K562 (cell line): ENCODE results near the gene POLN. TPM values are rescaled to one million over a fixed set of nuclear protein-coding genes. Genes with fewer than 3 reads are reported as not detected.

Source experiments
- ATAC-seq: fragments of 200-7000 bp; cut with Tn5 transposase; 3 replicates; pipeline ENCODE4 v1.9.1; 2020; ENCODE audit warnings: moderate library complexity
- BruUV-seq: library from RNA; stranded (reverse); fragments of 400-500 nt; replicated peaks from 2 replicates; lab custom pipeline; 2021; lab: Mats Ljungman, UMichigan
- CTCF ChIA-PET: fragments of 300-600 bp; formaldehyde crosslinking; extraction: SDS; loops from one replicate; lab custom pipeline; 2021; ENCODE audit warnings: low intra/inter-chr PET ratio; lab: Yijun Ruan, JAX
- POLR2A ChIA-PET: fragments of 300-600, 350-650 bp; sonication (Branson Sonifier 250); formaldehyde crosslinking; extraction: SDS; loops from one replicate; lab custom pipeline; 2021; ENCODE audit warnings: antibody characterized with exemption, inconsistent platforms; lab: Yijun Ruan, JAX
- DNase-seq, 4 experiments: peaks; one replicate each; pipeline versions ENCODE4 v3.0.0 to v3.0.0-alpha.2; 2011 to 2018; ENCODE audit warnings: low spot score in 3 of 4, mixed read lengths in 3 of 4; ENCODE audit errors: extremely low read depth in 1 of 4
- FAIRE-seq: peaks from 2 replicates; lab custom pipeline; 2011; peaks lifted over from hg19 to GRCh38; lab: Jason Lieb, UNC
- H2AFZ ChIP-seq: 2 replicates; pipeline ENCODE4 v1.6.0; 2011; ENCODE audit warnings: low read depth, low read length, control low read depth, inconsistent platforms
- H3K27ac ChIP-seq: fragments of 200-600 bp; 3 replicates; pipeline ENCODE4 v1.8.0; 2011; ENCODE audit warnings: low read depth, mild to moderate bottlenecking, control low read depth, inconsistent platforms, low read length, moderate library complexity, mixed read lengths; ENCODE audit errors: extremely low read depth
- H3K27me3 ChIP-seq, 2 experiments: fragments of 300-600 bp in 1 of 2; 2 replicates in 1 of 2; 3 replicates in 1 of 2; pipeline versions ENCODE4 v1.6.0 to v1.8.0; 2011; ENCODE audit warnings: inconsistent platforms in 2 of 2, low read length in 2 of 2, mild to moderate bottlenecking in 1 of 2, mixed read lengths in 1 of 2, moderate library complexity in 1 of 2; ENCODE audit not compliant: control insufficient read depth in 2 of 2, insufficient read depth in 2 of 2
- H3K36me3 ChIP-seq: fragments of 300-600 bp; 3 replicates; pipeline ENCODE4 v1.8.0; 2011; ENCODE audit warnings: mild to moderate bottlenecking, low read length, inconsistent platforms; ENCODE audit not compliant: control insufficient read depth, insufficient read depth
- H3K4me1 ChIP-seq, 2 experiments: fragments of 200-600 bp in 1 of 2; replicated peaks in 1 of 2; 2 replicates in 1 of 2; 3 replicates in 1 of 2; pipeline versions ENCODE4 v1.5.1 to v1.8.0; 2011; ENCODE audit warnings: inconsistent platforms in 2 of 2, low read length in 2 of 2, mild to moderate bottlenecking in 1 of 2, mixed read lengths in 1 of 2, moderate library complexity in 1 of 2; ENCODE audit not compliant: control insufficient read depth in 2 of 2, insufficient read depth in 2 of 2
- H3K4me2 ChIP-seq: 2 replicates; pipeline ENCODE4 v1.6.1; 2011; ENCODE audit warnings: low read length, control low read depth, inconsistent platforms, mixed read lengths; ENCODE audit not compliant: insufficient read depth
- H3K4me3 ChIP-seq: fragments of 200-600 bp; sonication (generic), shearing (Covaris generic); 2 replicates; pipeline ENCODE4 v1.5.1; 2016; ENCODE audit warnings: control low read depth, inconsistent platforms
- H3K79me2 ChIP-seq: fragments of 200-600 bp; 3 replicates; pipeline ENCODE4 v1.8.0; 2011; ENCODE audit warnings: low read length, inconsistent platforms; ENCODE audit not compliant: control insufficient read depth, insufficient read depth
- H3K9ac ChIP-seq, 2 experiments: 2 replicates each; pipeline versions ENCODE4 v1.6.0 to v1.6.1; 2011; ENCODE audit warnings: low read depth in 2 of 2, low read length in 2 of 2, control low read depth in 1 of 2, inconsistent platforms in 1 of 2, mild to moderate bottlenecking in 1 of 2, mixed read lengths in 1 of 2; ENCODE audit not compliant: insufficient read depth in 1 of 2
- H3K9me1 ChIP-seq: one replicate; pipeline ENCODE4 v1.6.0; 2011; ENCODE audit warnings: inconsistent platforms, mild to moderate bottlenecking, low read length, moderate library complexity; ENCODE audit not compliant: control insufficient read depth, insufficient read depth
- H3K9me3 ChIP-seq: replicated peaks from 2 replicates; pipeline ENCODE4 v1.5.1; 2011; ENCODE audit warnings: low read depth, low read length, inconsistent platforms; ENCODE audit not compliant: control insufficient read depth, insufficient read depth
- H4K20me1 ChIP-seq: replicated peaks from 2 replicates; pipeline ENCODE4 v1.6.1; 2011; ENCODE audit warnings: low read length, inconsistent platforms, mixed read lengths; ENCODE audit not compliant: control insufficient read depth, insufficient read depth
- CHD2 ChIP-seq: IDR thresholded peaks from 2 replicates; pipeline ENCODE4 v1.6.1; 2011; ENCODE audit warnings: low read depth, low read length
- E2F8 ChIP-seq: fragments of 450-650 bp; IDR thresholded peaks from 2 replicates; pipeline ENCODE4 v1.7.1; 2018; ENCODE audit warnings: mild to moderate bottlenecking, low read depth; ENCODE audit not compliant: partially characterized antibody
- KDM1A ChIP-seq, 2 experiments: fragments of 450-650 bp; IDR thresholded peaks; 2 replicates each; pipeline ENCODE4 v1.6.1; 2016; ENCODE audit warnings: mild to moderate bottlenecking in 2 of 2
- MBD2 ChIP-seq: sonication (generic); IDR thresholded peaks from 2 replicates; pipeline ENCODE4 v1.6.1; 2016; ENCODE audit warnings: low read depth, borderline replicate concordance
- NR2F6 ChIP-seq: fragments of 450-650 bp; formaldehyde crosslinking; IDR thresholded peaks from 2 replicates; pipeline ENCODE4 v1.4.0; 2020; ENCODE audit warnings: mild to moderate bottlenecking
- NR4A1 ChIP-seq, 2 experiments: fragments of 250-450 bp in 1 of 2; fragments of 450-650 bp in 1 of 2; sonication (Bioruptor Pico) in 1 of 2; IDR thresholded peaks; 2 replicates each; pipeline versions ENCODE4 v1.4.0 to v1.6.1; 2016 to 2020; ENCODE audit warnings: mild to moderate bottlenecking in 2 of 2, missing compliant biosample characterization in 1 of 2, missing genetic modification characterization in 1 of 2, moderate library complexity in 1 of 2
- PCBP2 ChIP-seq: fragments of 200-400 bp; formaldehyde crosslinking; IDR thresholded peaks from 2 replicates; pipeline ENCODE4 v1.6.1; 2018; ENCODE audit warnings: low read length, low read depth, mild to moderate bottlenecking, moderate library complexity; ENCODE audit not compliant: poor library complexity, severe bottlenecking
- RBBP5 ChIP-seq: fragments of 200-600 bp; sonication (generic); IDR thresholded peaks from 2 replicates; pipeline ENCODE4 v1.6.1; 2012; ENCODE audit warnings: borderline replicate concordance, mild to moderate bottlenecking, low read length, control low read depth, inconsistent platforms; ENCODE audit not compliant: insufficient read depth, poor library complexity, severe bottlenecking
- SAP30 ChIP-seq: fragments of 200-600 bp; sonication (generic); IDR thresholded peaks from 2 replicates; pipeline ENCODE4 v1.6.1; 2012; ENCODE audit warnings: borderline replicate concordance, low read depth, mild to moderate bottlenecking, moderate library complexity, low read length, control low read depth, inconsistent platforms; ENCODE audit not compliant: insufficient read depth, poor library complexity, severe bottlenecking
- SIX5 ChIP-seq, 2 experiments: IDR thresholded peaks; 2 replicates each; pipeline ENCODE4 v1.6.1; 2011; ENCODE audit warnings: low read length in 2 of 2, borderline replicate concordance in 1 of 2, low read depth in 1 of 2, mild to moderate bottlenecking in 1 of 2, moderate library complexity in 1 of 2; ENCODE audit not compliant: insufficient read depth in 1 of 2
- THRB ChIP-seq: fragments of 450-650 bp; formaldehyde crosslinking; conservative IDR thresholded peaks from 2 replicates; pipeline ENCODE4 v1.4.0; 2022; ENCODE audit warnings: mild to moderate bottlenecking, missing genetic modification characterization
- XRCC3 ChIP-seq: fragments of 450-650 bp; IDR thresholded peaks from 2 replicates; pipeline ENCODE4 v1.6.1; 2017; ENCODE audit warnings: mild to moderate bottlenecking, moderate library complexity
- ZNF512 ChIP-seq: IDR thresholded peaks from 2 replicates; pipeline ENCODE4 v1.6.1; 2016; ENCODE audit warnings: missing genetic modification characterization, missing compliant biosample characterization
- WGBS: fragments of 100-300 bp; shearing (Covaris generic); methylation state at CpG from one replicate; pipeline ENCODE4 v1.1.6; 2016; ENCODE audit warnings: low coverage, mixed read lengths; ENCODE audit not compliant: insufficient coverage; ENCODE audit errors: missing lambda C conversion rate; 5-methylcytosine and 5-hydroxymethylcytosine counted together
- in situ Hi-C: fragments of 300-500 bp; cut with MboI; formaldehyde crosslinking; loops from 4 replicates; pipeline ENCODE4 v1.15.0; 2018; ENCODE audit warnings: inconsistent platforms, mixed read lengths
- intact Hi-C: fragments of 100-400 bp; cut with micrococcal nuclease; formaldehyde crosslinking; loops from 2 replicates; pipeline ENCODE4 v1.14.2; 2022
- polyA plus RNA-seq, 8 experiments: library from polyadenylated mRNA; depleted of rRNA in 4 of 8; stranded (reverse) in 5 of 8; unstranded in 3 of 8; fragments of >200 nt; fragmentation: Nextera tagmentation in 2 of 8; fragmentation: Illumina TruSeq in 1 of 8; extraction: Ambion mirVana in 2 of 8; extraction: Trizol in 1 of 8; gene quantifications; 2 replicates each; pipeline versions ENCODE4 v1.2.1 to v1.2.3, GENCODE V29; 2011 to 2014; ENCODE audit warnings: inconsistent platforms in 1 of 8, missing spikeins in 1 of 8
- total RNA-seq, 7 experiments: library from RNA; depleted of rRNA in 6 of 7; stranded (reverse); fragments of >200 nt in 6 of 7; fragmentation: Illumina TruSeq in 2 of 7; extraction: Trizol in 2 of 7; gene quantifications; 2 replicates each; pipeline versions ENCODE4 v1.2.1 to v1.2.3, GENCODE V29; 2011 to 2021; ENCODE audit warnings: low replicate concordance in 1 of 7

Gene POLN
- total and polyA plus RNA-seq, 9 of the 15 experiments (the other 6 are each of a cell fraction or from before 2014, with no cell fraction given) = 0.08 to 0.91 (median 0.32) TPM

- no peak for TF ChIP-seq E2F8
- no peak for TF ChIP-seq NR2F6 (CRISPR knock-in tag)
- no peak for TF ChIP-seq PCBP2
Measured at GRCh38 chr4:2095236-2096072, 146.5 kb downstream of the POLN start (continued).

- FAIRE-seq (no peak), DNase-seq (no peak), ATAC-seq (no peak)
- Histone ChIP-seq H4K20me1 (no peaks in the 10 kb centered on the region), H2AFZ (no peak overlapping the region), H3K36me3 (no peaks in the 10 kb centered on the region), H3K9me1 (no peaks in the 10 kb centered on the region), H3K27me3 (peaks cover 10 to 52% of the 10 kb centered on the region in 2 experiments), H3K79me2 (no peaks in the 10 kb centered on the region), H3K27ac (no peak overlapping the region), H3K4me3 (no peak overlapping the region), H3K9ac (no peak overlapping the region), H3K9me3 (no peaks in the 10 kb centered on the region), H3K4me2 (no peak overlapping the region), H3K4me1 (peaks cover 0 to 3% of the 10 kb centered on the region in 2 experiments; a peak in 1 of 5 replicates)
- no TSS peak for BruUV-seq
- intact Hi-C loops (no loop called here), in situ Hi-C loops (no loop called here)
- ChIA-PET CTCF (no interaction called here), POLR2A (interaction anchor here (0.8 to 1.1 kb wide), 2 partner anchors 10 to 19 kb away, joined by 3 read pairs; no protein-coding TSS in a partner anchor)
- 2% methylated on average over 4 of the region's 4 CpGs for WGBS
- no peak for TF ChIP-seq NR4A1 (CRISPR knock-in tag; IDR thresholded peaks at IDR 0.05)
- TF ChIP-seq NR4A1 (tag; IDR thresholded peaks at IDR 0.05) = no peak
- TF ChIP-seq ZNF512 (tag) = no peak
- no peak for TF ChIP-seq THRB (CRISPR knock-in tag)
- TF ChIP-seq MBD2 = no peak
- TF ChIP-seq KDM1A (IDR thresholded peaks at IDR 0.05) = no peak
- TF ChIP-seq RBBP5 = no peak
- TF ChIP-seq SIX5 (IDR thresholded peaks at IDR 0.05; ENCODE audit: borderline replicate concordance in 1 of 2, insufficient read depth in 1 of 2, low read depth in 1 of 2, low read length in 2 of 2) = no peak
- TF ChIP-seq SAP30 = no peak
- TF ChIP-seq XRCC3 = no peak
- TF ChIP-seq CHD2 = no peak
Measured at GRCh38 chr4:2094545-2094944, 147.4 kb downstream of the POLN start.
